GM12878 (cell line): ENCODE measurements around the gene SVIL. TPM values are rescaled to one million over a fixed set of nuclear protein-coding genes. Genes with fewer than 3 reads are reported as not detected.

Experiments used
- ATAC-seq: fragments of 200-7000 bp; cut with Tn5 transposase; 3 replicates; pipeline ENCODE4 v1.9.1; 2020; ENCODE audit warnings: mild to moderate bottlenecking, moderate library complexity
- BruUV-seq: library from RNA; stranded (reverse); fragments of 400-500 nt; replicated peaks from 2 replicates; lab custom pipeline; 2021; lab: Mats Ljungman, UMichigan
- CTCF ChIA-PET: fragments of 300-600 bp; sonication (Branson Sonifier 250); formaldehyde crosslinking; extraction: SDS; loops from one replicate; lab custom pipeline; 2021; ENCODE audit warnings: inconsistent platforms; lab: Yijun Ruan, JAX
- POLR2A ChIA-PET: fragments of 350-600 bp; formaldehyde crosslinking; extraction: SDS; loops from one replicate; lab custom pipeline; 2021; ENCODE audit warnings: inconsistent platforms; lab: Charles Lee
- RAD21 ChIA-PET: fragments of 300-600 bp; sonication (Branson Sonifier 250); formaldehyde crosslinking; loops from one replicate; lab custom pipeline; 2023; ENCODE audit warnings: antibody characterized with exemption; ENCODE audit not compliant: unreplicated experiment; lab: Charles Lee
- SMC1A ChIA-PET: fragments of 300-600 bp; sonication (Branson Sonifier 250); formaldehyde crosslinking; loops from one replicate; lab custom pipeline; 2023; ENCODE audit not compliant: unreplicated experiment, uncharacterized antibody; lab: Charles Lee
- DNase-seq: peaks from one replicate; pipeline ENCODE4 v3.0.0-alpha.2; 2011; ENCODE audit warnings: low read depth, low spot score
- FAIRE-seq: peaks from 3 replicates; lab custom pipeline; 2011; peaks lifted over from hg19 to GRCh38; lab: Jason Lieb, UNC
- H2AFZ ChIP-seq: 2 replicates; pipeline ENCODE4 v1.6.0; 2011; ENCODE audit warnings: low read depth, low read length, control low read depth; ENCODE audit not compliant: control insufficient read depth
- H3K27ac ChIP-seq: 2 replicates; pipeline ENCODE4 v1.5.1; 2011; ENCODE audit warnings: control low read depth; ENCODE audit not compliant: control insufficient read depth, insufficient read depth
- H3K27me3 ChIP-seq, 2 experiments: replicated peaks in 1 of 2; 2 replicates each; pipeline versions ENCODE4 v1.6.0 to v1.6.1; 2011; ENCODE audit warnings: low read length in 1 of 2; ENCODE audit not compliant: control insufficient read depth in 2 of 2, insufficient read depth in 2 of 2
- H3K36me3 ChIP-seq, 2 experiments: 2 replicates each; pipeline ENCODE4 v1.5.1; 2011; ENCODE audit warnings: low read length in 1 of 2; ENCODE audit not compliant: control insufficient read depth in 2 of 2, insufficient read depth in 2 of 2
- H3K4me1 ChIP-seq: 2 replicates; pipeline ENCODE4 v1.6.1; 2011; ENCODE audit warnings: mild to moderate bottlenecking, low read length, moderate library complexity, mixed read lengths; ENCODE audit not compliant: control insufficient read depth, insufficient read depth
- H3K4me2 ChIP-seq: 2 replicates; pipeline ENCODE4 v1.6.0; 2011; ENCODE audit warnings: control low read depth; ENCODE audit not compliant: control insufficient read depth, insufficient read depth
- H3K4me3 ChIP-seq: fragments of 200-600 bp; sonication (generic); 2 replicates; pipeline ENCODE4 v1.5.1; 2016
- H3K79me2 ChIP-seq: 2 replicates; pipeline ENCODE4 v1.6.0; 2011; ENCODE audit warnings: low read length; ENCODE audit not compliant: control insufficient read depth, insufficient read depth
- H3K9ac ChIP-seq: 2 replicates; pipeline ENCODE4 v1.8.0; 2011; ENCODE audit warnings: low read length, control low read depth, mixed read lengths; ENCODE audit not compliant: control insufficient read depth, insufficient read depth
- H3K9me3 ChIP-seq: replicated peaks from 3 replicates; pipeline ENCODE4 v1.5.1; 2011; ENCODE audit warnings: mild to moderate bottlenecking, low read length; ENCODE audit not compliant: control insufficient read depth, insufficient read depth
- H4K20me1 ChIP-seq: 2 replicates; pipeline ENCODE4 v1.6.0; 2011; ENCODE audit not compliant: control insufficient read depth, insufficient read depth
- BACH1 ChIP-seq: fragments of 450-650 bp; IDR thresholded peaks from 2 replicates; pipeline ENCODE4 v1.6.1; 2017; ENCODE audit warnings: mild to moderate bottlenecking, borderline replicate concordance
- CHD2 ChIP-seq: IDR thresholded peaks from 2 replicates; pipeline ENCODE4 v1.6.1; 2011; ENCODE audit warnings: low read depth, low read length, improper control_type of control experiment, borderline replicate concordance
- ETV6 ChIP-seq, 2 experiments: fragments of 450-650 bp in 1 of 2; IDR thresholded peaks in 1 of 2; conservative IDR thresholded peaks in 1 of 2; 2 replicates each; pipeline ENCODE4 v1.6.1; 2014; ENCODE audit warnings: antibody characterized with exemption in 1 of 2, borderline replicate concordance in 1 of 2, low read depth in 1 of 2, mild to moderate bottlenecking in 1 of 2, moderate library complexity in 1 of 2
- GATAD2B ChIP-seq: fragments of 450-650 bp; conservative IDR thresholded peaks from 2 replicates; pipeline ENCODE4 v1.6.1; 2017; ENCODE audit warnings: low read depth, mild to moderate bottlenecking, moderate library complexity
- HDAC2 ChIP-seq: fragments of 200-600 bp; sonication (generic); IDR thresholded peaks from 2 replicates; pipeline ENCODE4 v1.6.1; 2017
- HDAC6 ChIP-seq: fragments of 200-600 bp; sonication (generic); IDR thresholded peaks from one replicate; pipeline ENCODE4 v1.8.0; 2017; ENCODE audit warnings: antibody characterized with exemption; ENCODE audit not compliant: unreplicated experiment
- JUNB ChIP-seq: IDR thresholded peaks from 2 replicates; pipeline ENCODE4 v1.6.1; 2016; ENCODE audit warnings: antibody characterized with exemption, mild to moderate bottlenecking
- MTA2 ChIP-seq: fragments of 450-650 bp; IDR thresholded peaks from 2 replicates; pipeline ENCODE4 v1.6.1; 2016; ENCODE audit warnings: low read depth, mild to moderate bottlenecking, moderate library complexity
- MXI1 ChIP-seq: fragments of 150-350 bp; IDR thresholded peaks from 2 replicates; pipeline ENCODE4 v1.6.1; 2011; ENCODE audit warnings: low read depth, mild to moderate bottlenecking, inconsistent platforms, low read length, improper control_type of control experiment
- NR2C1 ChIP-seq: fragments of 450-650 bp; IDR thresholded peaks from 2 replicates; pipeline ENCODE4 v1.6.1; 2017; ENCODE audit warnings: antibody characterized with exemption, mild to moderate bottlenecking, moderate library complexity
- PAX8 ChIP-seq: fragments of 450-650 bp; IDR thresholded peaks from 2 replicates; pipeline ENCODE4 v1.6.1; 2017; ENCODE audit warnings: mild to moderate bottlenecking, moderate library complexity
- YBX1 ChIP-seq: fragments of 450-650 bp; IDR thresholded peaks from 2 replicates; pipeline ENCODE4 v1.6.1; 2016; ENCODE audit warnings: antibody characterized with exemption
- ZZZ3 ChIP-seq: IDR thresholded peaks from 2 replicates; pipeline ENCODE4 v1.6.1; 2011; ENCODE audit warnings: low read depth; ENCODE audit not compliant: control insufficient read depth, insufficient read length
- WGBS: methylation state at CpG from one replicate; pipeline ENCODE4 v1.1.6; 2016; ENCODE audit warnings: low lambda C conversion rate; ENCODE audit not compliant: insufficient replicate concordance, insufficient coverage; ENCODE audit errors: missing lambda C conversion rate; 5-methylcytosine and 5-hydroxymethylcytosine counted together
- in situ Hi-C: fragments of 300-500 bp; cut with MboI; formaldehyde crosslinking; loops from 9 replicates; pipeline ENCODE4 v1.14.3; 2018; ENCODE audit warnings: mixed read lengths
- intact Hi-C: fragments of 100-400 bp; cut with micrococcal nuclease; formaldehyde crosslinking; loops from one replicate; pipeline ENCODE4 v1.14.2; 2022; ENCODE audit not compliant: unreplicated experiment
- polyA plus RNA-seq, 11 experiments: library from polyadenylated mRNA; depleted of rRNA in 4 of 11; unstranded in 6 of 11; stranded (reverse) in 5 of 11; fragments of >200 nt; fragmentation: Nextera tagmentation in 4 of 11; fragmentation: Illumina TruSeq in 1 of 11; extraction: Ambion mirVana in 4 of 11; extraction: Trizol in 1 of 11; gene quantifications; 1 replicate in 1 of 11; 2 replicates in 10 of 11; pipeline versions ENCODE4 v1.2.1 to v1.2.3, GENCODE V29; 2011 to 2016; ENCODE audit warnings: inconsistent platforms in 2 of 11, missing spikeins in 2 of 11, low read depth in 1 of 11
- total RNA-seq, 4 experiments: library from RNA; depleted of rRNA in 3 of 4; stranded (reverse); fragments of >200 nt in 3 of 4; fragmentation: Illumina TruSeq in 1 of 4; extraction: Trizol in 1 of 4; gene quantifications; 2 replicates each; pipeline versions ENCODE4 v1.2.1 to v1.2.3, GENCODE V29; 2013 to 2021

SVIL gene
- total and polyA plus RNA-seq, 10 of the 15 experiments (the other 5 are each of a cell fraction or from before 2014, with no cell fraction given) = 0.22 to 1.9 (median 0.87) TPM

GRCh38 chr10:29651767-29652166 is 17.0 kb upstream of the SVIL start:
- FAIRE-seq = no peak
- BruUV-seq = no TSS peak
- no peak overlapping the region for H3K4me2 ChIP-seq
- ChIA-PET POLR2A (no interaction called here), CTCF (no interaction called here), RAD21 (no interaction called here), SMC1A (no interaction called here)
- in situ Hi-C loops = no loop called here
- 80% methylated on average over 3 of the region's 3 CpGs for WGBS
- intact Hi-C loops = no loop called here
- H3K36me3 ChIP-seq = no peaks in the 10 kb centered on the region; a peak in 1 of 4 replicates
- H3K4me3 ChIP-seq = no peak overlapping the region
- no peak for TF ChIP-seq BACH1
- no peak for TF ChIP-seq HDAC6
- TF ChIP-seq GATAD2B = no peak
- TF ChIP-seq NR2C1 = no peak
- no peak for TF ChIP-seq ETV6 (conservative IDR thresholded peaks at IDR 0.05 in 1 of 2, IDR thresholded peaks at IDR 0.05 in 1 of 2; ENCODE audit: borderline replicate concordance in 1 of 2, low read depth in 1 of 2)
- no peak for TF ChIP-seq YBX1
- no peak for TF ChIP-seq HDAC2
- no peak for TF ChIP-seq MTA2
- TF ChIP-seq JUNB = no peak
- no peak for TF ChIP-seq PAX8
- no peak for TF ChIP-seq MXI1
- no peak for TF ChIP-seq CHD2
- no peak for TF ChIP-seq ZZZ3
- no peaks in the 10 kb centered on the region for H4K20me1 ChIP-seq
- H3K4me1 ChIP-seq = no peaks in the 10 kb centered on the region
- H3K27ac ChIP-seq = no peak overlapping the region
- ATAC-seq = no peak
- H3K9ac ChIP-seq = no peak overlapping the region
- peaks cover 5% of the 10 kb centered on the region; the same call in 2 of the 3 replicates for H3K9me3 ChIP-seq
- H3K79me2 ChIP-seq = no peaks in the 10 kb centered on the region
- H2AFZ ChIP-seq = no peak overlapping the region
- DNase-seq = no peak
- no peaks in the 10 kb centered on the region for H3K27me3 ChIP-seq
